ENCODE measurements around the gene AHNAK2.
"Not testable (repeated sequence)": the region's sequence is repeated elsewhere in the genome, so short reads cannot be mapped to it uniquely, and the experiment has no call there.

The AHNAK2 gene

DNA sequence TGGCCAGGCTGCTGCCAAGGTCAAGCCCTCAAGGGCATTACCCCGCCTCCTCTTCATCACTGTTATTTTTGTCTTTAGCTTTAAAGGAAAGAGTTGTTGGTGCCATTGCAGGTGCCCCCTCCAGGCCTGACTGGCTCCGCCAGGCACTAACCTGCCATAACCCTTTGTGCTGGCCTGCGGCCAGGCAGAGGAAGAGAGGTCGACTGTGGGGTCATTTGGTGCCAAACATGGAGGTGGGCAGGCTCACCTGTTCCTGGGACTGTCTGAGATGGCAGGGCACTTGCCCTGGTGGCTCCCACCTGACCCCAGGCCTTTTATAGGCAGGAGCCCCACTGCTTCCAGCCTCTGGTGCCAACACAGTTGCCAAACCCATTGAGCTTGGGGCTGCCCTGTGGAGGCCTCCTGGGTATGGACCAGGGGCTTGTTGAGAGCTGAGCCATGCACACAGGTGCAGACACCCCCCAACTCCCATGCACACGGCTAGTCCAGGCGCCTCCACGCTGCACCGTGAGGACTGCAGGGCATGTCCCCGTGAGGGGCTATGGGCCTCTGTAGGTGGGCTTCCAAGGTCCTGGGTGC lies 82.9 kb downstream of the AHNAK2 start:
- DNase-seq = no peak

- DNase-seq = no peak
Observed at GRCh38 chr14:104894331-104895206, 83.6 kb downstream of the AHNAK2 start.

DNA sequence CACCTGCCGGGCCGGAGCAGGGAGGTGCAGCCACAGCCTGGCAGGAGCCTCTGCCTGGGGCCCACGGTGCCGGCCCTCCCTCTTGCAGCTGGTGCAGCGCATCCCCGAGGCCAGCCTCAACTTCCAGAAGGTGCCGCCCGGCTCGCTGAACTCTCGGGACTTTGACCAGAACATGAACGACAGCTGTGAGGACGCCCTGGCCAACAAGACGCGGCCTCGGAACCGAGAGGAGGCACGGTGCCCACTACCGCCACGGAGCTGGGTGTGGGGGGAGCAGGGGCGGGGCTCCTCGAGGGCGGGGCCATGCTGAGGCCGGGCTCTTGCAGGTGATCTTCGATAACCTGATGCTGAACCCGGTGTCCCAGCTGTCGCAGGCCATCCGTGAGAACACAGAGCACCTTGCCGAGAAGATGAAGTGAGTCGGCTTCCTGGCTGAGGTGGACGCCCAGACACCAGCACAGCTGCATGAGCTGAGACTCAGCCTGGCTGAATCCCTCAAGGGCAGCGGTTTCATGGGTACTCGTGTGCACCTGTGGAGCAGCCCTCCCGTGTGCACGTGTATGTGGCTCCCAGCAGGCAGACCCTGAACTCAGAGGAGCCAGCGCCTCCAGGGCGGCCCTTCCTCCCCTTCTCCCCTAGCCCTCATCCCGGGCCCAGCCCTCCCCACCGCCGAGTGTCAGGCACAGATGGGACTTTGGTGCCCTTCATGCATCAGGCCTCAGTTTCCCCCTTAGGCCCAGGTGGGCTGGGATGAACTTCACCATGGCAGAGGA lies 84.6 kb downstream of the AHNAK2 start:
- DNase-seq = no peak

DNA sequence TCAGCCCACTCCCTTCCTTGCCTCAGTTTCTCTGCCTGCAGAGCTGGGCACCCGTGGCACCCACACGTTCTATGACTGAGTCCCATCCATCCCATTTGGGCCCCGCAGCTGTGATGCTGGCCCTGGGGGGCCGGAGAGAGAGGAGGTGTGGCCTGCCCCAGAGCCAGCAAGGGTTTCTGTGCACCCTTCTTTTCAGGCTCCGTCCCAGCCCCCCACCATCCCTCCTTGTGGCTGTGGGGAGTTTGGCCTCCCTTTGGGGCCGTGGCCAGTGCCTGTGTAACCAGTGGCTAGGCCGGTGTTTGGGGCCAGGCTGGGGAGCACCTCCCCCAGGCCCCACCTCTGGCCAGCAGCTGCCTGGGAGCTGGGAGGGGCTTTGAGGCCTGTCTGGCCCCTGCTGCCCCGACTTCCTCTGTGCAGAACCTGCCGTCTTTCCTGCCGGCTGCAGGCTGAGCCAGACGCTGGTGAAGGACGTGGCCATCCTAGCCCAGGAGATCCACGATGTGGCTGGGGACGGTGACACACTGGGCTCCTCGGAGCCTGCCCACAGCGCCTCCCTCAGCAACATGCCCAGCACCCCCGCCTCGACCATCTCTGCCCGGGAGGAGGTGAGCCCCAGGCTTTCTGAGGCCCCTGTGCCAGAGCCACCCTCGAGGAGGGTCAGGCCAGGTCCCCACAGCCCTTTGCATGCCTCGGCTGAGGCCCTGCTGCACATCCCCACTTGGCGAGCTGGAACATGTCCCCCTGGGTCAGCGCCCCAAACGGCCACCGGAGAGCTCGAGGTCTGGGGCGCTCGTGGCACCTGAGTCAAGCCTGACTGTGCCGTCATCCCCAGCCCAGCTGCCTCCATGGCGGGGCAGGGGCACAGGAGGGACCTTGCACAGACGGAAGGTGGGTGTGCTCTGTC lies 85.4 kb downstream of the AHNAK2 start:
- no peak for DNase-seq

GRCh38 chr14:104891664-104892530 lies 86.3 kb downstream of the AHNAK2 start:
- DNase-seq = no peak

- DNase-seq = no peak
Observed at GRCh38 chr14:104891121-104891551, 87.0 kb downstream of the AHNAK2 start.

GRCh38 chr14:104890292-104890691 lies 87.9 kb downstream of the AHNAK2 start:
- not testable (repeated sequence) for DNase-seq

DNA sequence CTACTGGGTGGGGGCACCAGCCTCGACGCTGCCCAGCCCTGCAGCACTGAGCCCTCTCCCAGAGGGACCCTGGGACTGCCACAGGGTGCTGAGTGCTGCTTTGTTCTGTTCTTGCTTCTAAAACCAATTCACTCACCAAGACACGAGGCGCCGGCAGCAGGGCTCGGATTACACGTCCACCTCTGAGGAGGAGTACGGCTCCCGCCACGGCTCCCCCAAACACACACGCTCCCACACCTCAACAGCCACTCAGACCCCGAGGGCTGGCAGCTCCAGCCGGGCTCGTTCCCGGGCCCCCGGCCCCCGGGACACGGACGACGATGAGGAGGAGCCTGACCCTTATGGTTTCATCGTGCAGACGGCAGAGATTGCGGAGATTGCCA lies 88.8 kb downstream of the AHNAK2 start:
- DNase-seq = no peak

GRCh38 chr14:104888489-104889374 lies 89.4 kb downstream of the AHNAK2 start:
- no peak for DNase-seq

DNA sequence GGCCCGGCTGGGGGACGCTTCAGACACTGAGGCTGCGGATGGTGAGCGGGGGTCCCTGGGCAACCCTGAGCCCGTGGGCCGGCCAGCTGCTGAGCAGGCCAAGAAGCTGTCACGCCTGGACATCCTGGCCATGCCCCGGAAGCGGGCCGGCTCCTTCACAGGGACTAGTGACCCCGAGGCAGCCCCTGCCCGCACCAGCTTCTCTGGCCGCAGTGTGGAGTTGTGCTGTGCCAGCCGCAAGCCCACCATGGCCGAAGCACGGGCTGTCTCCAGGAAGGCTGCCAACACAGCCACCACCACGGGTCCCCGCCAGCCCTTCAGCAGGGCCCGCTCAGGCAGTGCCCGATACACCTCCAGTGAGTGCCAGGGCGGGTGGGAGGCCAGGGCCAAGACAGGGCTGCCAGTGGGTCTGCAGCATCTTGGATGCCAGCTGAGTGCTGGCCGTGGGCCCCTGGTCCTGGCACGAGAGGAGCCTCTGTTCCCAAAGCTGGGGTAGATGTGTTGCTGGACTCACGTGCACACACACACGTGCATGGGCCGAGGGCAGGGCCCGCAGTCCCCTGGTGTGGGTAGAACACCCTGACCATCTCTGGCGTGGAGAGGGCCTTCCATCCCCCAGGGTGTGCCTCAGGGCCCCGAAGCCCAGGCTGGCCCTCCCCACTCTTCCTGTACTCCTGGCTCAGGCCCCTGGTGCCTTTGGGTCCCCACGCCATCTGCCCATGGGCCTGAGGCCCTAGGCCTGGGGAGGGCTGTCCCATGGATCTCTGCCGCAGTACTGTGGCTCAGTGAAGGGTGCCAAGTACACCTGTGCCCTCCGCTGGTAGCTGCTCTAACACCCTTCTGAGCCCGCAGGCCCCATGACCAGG lies 90.3 kb downstream of the AHNAK2 start:
- DNase-seq = no peak
